Hepatocyte (in vitro differentiated cells): Measurements from ENCODE around the gene AP4S1.

ENCODE experiments used
- CTCF ChIP-seq: fragments of 200-600 bp; sonication (generic); IDR thresholded peaks from 2 replicates; pipeline ENCODE4 v1.5.1; 2016; ENCODE audit warnings: antibody characterized with exemption, mild to moderate bottlenecking; ENCODE audit not compliant: poor library complexity
- EZH2 ChIP-seq: fragments of 200-600 bp; sonication (generic); IDR thresholded peaks from 2 replicates; pipeline ENCODE4 v1.6.1; 2016; ENCODE audit warnings: antibody characterized with exemption, mild to moderate bottlenecking, borderline replicate concordance

- no peak for TF ChIP-seq CTCF
- no peak for TF ChIP-seq EZH2
Measured at GRCh38 chr14:31045501-31046080, 20.1 kb downstream of the AP4S1 start.
